Stromal cell of bone marrow (primary cell): ENCODE results near the gene PABPN1.
"Not testable (repeated sequence)": the region's sequence is repeated elsewhere in the genome, so short reads cannot be mapped to it uniquely, and the experiment has no call there.

Experiments
- DNase-seq: peaks from one replicate; pipeline ENCODE4 v3.0.0-alpha.2; 2012; ENCODE audit warnings: low read depth

Gene PABPN1, protein sequence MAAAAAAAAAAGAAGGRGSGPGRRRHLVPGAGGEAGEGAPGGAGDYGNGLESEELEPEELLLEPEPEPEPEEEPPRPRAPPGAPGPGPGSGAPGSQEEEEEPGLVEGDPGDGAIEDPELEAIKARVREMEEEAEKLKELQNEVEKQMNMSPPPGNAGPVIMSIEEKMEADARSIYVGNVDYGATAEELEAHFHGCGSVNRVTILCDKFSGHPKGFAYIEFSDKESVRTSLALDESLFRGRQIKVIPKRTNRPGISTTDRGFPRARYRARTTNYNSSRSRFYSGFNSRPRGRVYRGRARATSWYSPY

DNA sequence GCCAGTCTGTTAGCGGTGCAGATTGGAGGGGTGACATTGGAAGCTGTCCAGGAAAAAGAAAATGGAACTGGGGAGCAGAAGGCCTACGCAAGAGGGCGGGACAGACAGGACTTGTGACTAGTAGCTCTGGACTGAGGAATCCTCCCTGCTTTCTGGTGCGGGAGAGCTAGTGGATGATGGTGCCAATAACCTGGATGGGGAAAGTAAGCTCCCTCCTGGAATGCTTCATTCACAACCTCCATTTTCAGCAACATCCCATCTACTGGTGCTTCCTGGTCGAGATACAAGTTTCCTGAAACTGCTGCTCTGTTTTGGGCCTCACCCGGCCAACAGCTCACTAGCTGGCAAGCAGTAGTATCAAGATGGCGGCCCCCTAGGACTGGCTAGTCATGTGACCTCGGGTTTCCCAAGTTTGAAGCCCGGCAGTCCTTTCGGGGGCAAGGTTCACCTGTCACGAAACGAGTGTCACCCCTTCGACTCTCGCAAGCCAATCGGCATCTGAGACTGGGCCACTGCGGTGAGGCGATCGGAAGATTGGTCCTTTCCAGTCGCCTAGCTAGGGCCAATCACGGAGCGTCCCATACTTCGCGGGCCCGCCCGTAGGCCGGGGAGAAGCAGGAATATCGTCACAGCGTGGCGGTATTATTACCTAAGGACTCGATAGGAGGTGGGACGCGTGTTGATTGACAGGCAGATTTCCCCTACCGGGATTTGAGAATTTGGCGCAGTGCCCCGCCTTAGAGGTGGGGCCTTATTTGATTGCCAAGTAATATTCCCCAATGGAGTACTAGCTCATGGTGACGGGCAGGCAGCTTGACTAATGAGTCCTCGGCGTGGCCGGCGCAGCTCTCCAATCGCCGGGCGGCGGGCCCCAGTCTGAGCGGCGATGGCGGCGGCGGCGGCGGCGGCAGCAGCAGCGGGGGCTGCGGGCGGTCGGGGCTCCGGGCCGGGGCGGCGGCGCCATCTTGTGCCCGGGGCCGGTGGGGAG, at the start of gene PABPN1:
Gene PABPN1, plus strand, starts transcription at position 874 of the 988 bp plus-strand sequence. Its CDS starts 13 bp downstream, at position 887.
- DNase-seq, result peak; percentile 99

DNA sequence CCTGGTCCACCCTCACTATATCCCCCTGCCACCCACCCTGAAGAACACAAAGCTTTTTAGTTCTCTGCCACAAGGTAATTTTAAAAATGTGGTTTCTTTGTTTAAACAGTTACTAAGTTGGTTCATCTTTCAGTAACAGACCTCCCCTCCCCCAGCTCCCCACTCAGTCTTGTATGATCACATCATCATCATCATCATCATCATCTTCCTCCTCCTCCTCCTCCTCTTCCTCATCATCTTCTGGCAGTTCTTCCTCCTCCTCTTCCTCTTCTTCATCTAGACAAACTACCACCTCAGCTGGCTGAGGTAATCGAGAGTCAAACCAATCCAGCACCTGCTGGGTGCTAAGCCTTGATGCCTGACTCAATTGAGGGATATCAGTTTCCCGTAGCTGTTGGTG, 45.8 kb upstream of the PABPN1 start:
- no peak for DNase-seq

DNA sequence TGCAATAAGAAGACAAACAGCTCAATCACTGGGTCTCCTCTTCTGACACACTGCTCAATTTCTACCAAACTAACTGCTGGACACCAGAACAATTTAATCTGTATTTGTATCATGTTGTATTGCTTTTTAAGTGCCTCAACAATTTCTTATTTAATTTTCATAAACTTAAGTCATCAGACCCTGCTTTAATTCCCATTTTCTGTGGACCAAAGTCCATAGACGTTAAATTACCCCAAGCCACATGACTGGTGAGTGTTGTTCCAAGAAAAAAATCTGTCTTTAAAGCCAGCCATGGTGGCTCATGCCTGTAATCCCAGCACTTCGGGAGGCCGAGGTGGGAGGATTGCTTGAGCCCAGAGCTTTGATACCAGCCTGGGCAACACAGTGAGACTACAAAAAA, 44.1 kb upstream of the PABPN1 start:
- DNase-seq, result no peak

DNA sequence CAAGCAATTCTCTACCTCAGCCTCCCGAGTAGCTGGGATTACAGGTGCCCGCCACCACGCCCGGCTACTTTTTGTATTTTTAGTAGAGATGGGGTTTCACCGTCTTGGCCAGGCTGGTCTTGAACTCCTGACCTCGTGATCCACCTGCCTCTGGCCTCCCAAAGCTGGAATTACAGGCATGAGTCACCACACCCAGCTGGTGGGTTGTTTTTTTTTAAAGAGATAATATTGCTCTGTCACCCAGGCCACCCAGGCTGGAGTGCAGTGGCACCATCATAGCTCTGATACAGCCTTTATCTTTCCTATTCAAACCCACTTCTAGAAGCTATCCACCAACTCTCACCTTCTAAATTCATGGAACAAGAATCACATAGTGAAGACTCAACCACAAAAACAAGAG, 43.3 kb upstream of the PABPN1 start:
- DNase-seq, result not testable (repeated sequence)

DNA sequence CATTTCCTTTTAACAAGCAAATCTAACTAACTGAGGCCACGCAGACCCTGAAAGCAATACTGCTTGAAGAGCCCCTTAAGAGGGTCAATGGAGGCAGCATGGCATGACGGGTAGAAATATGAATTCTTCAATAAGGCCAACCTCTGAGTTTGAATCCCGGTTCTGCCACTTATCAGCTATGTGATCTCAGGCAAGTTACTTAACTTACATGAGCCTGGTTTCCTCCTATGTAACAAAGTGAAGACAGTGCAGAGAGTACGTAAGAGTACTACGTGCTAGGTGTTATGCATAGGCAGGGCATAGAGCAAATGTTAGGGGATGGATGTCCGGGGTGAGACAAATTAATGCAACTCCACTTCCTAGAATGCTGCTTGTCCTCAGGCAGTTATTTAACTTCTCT, 40.0 kb upstream of the PABPN1 start:
- no peak for DNase-seq

DNA sequence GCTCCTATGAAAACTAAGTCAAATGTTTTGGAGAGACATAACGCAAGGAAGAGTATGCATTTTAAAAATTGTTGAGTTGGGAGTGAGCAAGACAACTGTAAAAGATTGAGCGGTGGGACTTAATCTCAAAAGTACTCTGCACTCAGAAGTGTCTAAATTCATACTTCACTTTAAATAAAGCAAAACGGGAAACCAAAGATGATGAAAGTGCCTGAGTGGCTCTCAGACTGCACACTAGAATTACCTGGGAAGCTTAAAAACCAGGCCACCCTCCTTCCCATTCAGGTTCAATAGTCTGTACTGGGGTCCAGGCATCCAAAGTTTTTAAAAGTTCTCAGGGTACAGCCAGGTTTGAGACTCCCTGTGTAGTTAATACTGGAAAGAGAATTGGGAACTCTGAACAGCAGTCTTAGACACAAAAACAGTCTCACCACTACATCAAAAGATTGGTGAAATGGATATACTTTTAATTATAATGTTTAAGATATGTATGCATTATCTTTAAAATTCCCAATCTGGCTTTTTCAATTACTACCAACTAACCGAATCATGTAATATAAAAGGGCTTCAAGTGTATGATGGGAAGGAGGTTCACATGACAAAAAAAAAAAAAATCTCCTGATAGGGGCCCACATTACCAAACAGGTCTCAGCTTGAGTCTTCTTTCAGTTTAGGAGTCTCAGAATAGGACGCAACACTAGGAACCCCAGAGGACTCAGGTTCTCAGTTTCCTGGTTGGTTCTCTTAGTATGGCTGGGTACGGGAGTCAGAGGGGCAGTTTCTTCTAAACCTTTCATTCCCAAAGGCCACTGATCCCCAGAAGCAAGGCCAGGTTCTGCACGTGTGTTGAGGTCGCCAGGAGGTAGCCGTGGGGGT, 36.4 kb upstream of the PABPN1 start:
- peak; percentile 7 for DNase-seq

DNA sequence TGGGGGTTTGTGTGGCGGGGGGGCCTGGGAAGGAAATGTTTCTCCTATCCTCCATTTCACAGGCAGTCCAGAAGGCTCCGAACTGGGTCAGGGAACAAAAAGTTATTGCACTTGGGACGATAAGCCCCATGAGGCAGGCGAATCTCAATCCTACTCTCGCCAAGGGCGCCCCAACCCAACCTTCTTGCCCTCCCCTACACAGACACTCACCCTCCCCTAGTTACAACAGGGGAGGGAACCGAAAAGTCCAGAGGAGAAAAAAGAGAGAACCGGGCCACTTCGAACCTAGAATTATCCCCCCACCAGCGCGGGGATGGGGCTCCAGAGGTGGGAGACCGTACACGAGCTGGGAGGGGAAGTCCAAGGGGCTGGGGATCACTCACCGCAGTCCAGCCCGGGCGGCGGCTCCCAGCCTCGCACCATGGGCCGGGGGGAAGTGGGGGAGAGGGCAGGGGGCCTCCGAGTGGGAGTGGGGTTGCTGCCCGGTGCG, 35.7 kb upstream of the PABPN1 start:
- DNase-seq, result no peak

DNA sequence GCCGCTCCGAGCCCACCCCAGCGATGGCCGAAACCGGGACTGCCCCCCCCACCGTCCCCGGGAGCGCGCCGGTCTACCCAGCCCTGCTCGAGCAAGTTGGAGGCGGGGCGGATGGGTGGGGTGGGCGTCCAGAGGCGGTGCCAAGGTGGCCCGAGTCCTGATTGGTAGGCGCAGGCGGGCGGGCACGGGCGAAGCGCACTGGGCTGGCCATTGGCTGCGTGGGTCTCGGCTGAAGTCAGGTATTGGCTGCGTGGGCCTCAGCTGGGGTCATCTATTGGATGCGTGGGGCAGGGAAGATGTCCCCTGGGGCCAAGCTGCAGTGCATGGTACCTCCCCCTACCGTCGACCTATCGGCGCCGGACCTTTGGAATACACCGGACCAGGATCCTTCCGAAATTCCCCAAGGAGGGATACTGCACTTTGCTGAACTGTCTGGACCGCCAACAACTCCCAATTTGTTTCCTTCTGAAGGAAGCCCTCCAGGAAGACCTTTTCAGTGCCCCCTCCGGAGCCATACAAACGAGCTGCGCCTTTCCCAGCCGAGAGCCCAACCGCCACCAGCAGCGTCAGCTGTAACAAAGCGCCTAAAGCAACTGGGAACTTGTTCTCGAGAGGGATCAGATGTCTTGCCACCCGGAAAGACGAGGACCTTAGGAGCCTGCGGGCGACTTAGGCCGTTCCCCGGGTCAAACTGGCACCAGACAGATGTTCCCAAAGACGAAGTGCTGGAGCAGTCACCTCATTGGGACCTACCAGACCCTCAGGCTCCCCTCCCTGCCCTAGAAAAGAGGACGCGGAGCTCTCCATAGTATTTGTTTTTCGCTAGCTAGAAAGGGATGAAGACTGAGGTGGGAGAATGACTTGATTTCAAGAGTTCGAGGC, 35.0 kb upstream of the PABPN1 start, which contains the start of gene HOMEZ:
Gene HOMEZ, minus strand, starts transcription at position 113 of the 882 bp plus-strand sequence. CDS start 180 bp downstream, outside the sequence.
- DNase-seq, result peak; percentile 97

DNA sequence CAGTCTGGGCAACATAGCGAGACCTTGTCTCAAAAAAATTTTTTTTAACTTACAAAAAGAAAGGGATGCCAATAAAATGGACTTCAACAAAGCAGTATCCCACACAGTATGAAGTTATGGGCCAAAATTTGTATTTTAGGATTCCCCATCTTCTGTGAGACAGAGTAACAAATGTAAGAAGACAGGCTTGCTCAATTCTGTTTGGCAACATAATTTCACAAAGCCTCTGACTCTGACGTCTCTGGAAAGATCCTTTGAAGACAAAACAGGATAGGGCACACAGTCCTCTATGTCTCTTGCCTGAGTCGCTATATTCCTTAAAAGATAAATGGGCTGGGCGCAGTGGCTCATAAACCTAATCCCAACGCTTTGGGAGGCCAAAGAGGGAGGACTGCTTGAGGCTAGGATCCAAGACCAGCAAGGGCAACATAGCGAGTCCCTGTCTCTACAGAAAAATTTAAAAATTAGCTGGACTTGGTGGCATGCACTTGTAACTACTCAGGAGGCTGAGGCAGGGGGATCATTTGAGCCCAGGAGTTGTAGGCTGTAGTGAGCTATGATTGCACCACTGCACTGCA, 34.3 kb upstream of the PABPN1 start:
- DNase-seq, result no peak

DNA sequence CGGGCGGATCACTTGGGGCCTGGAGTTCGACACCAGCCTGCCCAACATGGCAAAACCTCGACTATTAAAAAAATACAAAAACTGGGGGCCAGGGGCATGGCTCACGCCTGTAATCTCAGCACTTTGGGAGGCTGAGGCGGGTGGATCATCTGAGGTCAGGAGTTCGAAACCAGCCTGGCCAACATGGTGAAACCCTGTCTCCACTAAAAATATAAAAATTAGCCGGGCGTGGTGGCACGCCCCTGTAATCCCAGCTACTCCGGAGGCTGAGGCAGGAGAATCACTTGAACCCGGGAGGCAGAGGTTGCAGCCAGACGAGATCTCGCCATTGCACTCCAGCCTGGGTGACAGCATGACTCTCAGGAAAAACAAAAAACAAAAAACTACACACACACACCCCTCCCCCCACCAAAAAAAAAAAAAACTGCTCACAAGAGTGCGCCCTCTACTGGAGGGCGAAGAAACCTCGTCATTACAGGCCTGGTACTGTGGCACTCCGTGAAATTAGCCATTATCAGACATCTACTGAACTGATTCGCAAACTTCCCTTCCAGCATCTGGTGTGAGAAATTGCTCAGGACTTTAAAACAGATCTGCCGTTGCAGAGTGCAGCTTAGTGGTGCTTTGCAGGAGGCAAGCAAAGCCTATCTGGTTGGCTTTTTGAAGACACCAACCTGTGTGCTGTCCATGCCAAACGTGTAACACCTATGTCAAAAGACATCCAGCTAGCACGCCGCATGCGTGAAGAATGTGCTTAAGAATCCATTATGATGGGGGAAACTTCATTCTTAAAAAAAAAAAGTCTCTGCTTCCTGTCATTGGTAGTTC, 26.3 kb upstream of the PABPN1 start:
- peak; percentile 38 for DNase-seq

DNA sequence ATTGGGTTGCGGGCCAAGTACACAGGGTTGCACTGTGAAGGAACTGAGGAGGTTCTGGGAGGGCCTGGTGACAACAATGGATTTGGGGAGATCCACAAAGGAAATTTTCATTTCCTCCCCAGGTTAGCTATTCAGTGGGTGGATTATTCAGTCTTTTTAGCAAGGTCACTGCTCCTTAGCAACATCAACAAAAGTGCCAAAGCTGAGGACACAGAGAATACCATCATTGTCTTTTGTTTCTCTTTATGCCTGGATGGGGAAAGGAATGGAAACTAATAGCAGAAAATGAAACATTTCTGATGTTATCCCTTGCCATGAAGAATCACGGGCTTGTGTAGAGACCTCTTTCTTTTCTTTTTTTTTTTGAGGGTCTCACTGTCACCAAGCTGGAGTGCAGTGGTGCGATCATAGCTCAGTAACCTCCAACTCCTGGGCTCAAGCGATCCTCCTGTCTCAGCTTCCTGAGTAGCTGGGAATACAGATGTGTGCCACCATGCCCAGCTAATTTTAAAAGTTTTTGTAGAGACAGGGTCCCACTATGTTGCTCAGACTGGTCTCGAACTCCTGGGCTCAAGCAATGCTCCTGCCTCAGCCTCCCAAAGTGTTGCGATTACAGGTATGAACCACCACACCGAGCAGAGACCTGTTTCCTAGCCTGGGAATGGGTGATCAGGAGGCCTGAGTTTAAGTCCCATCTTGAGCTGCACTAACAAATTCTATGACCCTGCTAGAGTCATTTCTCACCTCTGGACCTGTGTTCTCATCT, 25.1 kb upstream of the PABPN1 start:
- DNase-seq, result no peak

DNA sequence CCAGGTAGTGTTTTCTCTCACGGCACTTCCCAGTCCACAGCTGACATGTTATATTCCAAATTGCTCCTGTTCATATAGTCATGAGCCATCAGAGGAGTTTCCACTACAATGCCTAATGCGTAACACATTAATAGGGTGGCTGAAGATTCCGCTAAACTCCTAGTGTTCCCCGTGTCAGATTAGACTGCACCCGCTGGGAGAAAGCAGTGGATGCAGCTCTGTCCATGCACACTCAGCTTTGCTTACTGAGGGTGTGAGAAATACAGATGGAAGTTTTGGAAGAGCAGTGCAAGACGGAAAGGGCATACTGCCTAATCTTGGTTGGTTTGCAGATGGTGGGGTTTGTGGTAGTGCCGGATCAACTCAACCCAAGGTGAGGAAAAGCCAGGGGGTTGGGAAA, 24.2 kb upstream of the PABPN1 start:
- no peak for DNase-seq

DNA sequence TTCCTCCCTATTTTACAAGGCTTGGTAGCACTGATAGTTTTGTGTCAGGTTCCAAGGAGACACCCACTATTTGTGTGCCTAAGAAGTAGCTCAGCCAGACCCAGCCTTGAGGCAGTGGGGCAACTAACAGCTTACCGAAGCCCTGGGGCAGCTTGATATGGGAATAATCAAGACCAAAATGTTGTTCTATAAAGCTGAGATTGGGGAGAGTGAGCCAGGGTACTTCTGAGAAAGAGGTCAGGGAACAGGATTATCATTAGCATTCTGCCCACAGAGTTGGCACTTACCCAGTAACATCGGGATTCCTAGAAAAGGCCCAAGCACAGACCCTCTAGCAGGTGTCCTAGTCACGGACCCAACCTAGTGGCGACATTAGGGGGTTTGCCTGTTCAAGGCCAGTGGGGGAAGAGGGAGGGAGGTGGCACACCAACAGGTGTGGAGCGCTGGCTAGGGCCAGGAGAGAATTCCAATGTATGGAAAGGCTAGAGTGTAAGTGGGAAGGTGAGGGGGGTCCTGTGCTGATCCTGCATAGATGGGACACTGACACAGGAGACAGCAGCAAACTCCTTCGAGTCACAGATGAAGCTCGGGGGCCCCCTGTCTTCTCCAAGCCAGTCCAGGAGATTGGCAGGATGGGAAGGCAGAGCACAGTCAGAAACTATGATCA, 23.5 kb upstream of the PABPN1 start:
- no peak for DNase-seq

DNA sequence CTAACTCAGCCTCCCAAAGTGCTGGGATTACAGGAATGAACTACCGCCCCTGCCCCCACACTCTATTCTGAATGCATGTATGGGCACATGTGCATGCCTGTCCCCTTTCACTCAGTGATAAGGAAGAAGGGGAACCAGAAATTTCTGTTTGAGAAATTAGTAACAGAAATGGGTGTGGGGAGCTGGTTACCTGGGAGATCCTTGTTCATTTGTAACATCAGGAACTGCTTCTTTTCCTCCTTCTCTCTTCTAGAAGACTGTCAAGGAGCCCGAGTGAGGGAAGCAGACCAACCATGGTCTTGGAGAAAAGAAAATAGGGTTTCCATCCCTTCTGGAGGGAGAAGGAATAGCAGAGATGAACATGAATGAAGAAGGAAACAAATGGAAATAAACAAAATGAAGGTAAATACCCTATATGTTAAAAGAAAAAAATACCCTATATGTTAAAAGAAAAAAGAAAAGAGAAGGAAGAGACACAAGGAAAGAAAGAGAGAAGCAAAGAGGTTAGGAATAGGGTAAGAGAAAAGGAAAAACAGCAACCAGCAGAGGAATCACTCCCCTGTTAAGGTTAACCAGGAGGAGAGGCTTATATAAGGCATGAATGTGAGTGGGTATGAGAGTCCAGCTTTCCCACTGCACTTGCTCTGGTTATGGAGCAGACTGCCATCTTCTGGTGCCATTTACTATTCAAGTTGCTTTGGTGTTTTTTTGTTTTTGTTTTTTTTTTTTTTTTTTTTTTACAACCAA, 21.9 kb upstream of the PABPN1 start:
- DNase-seq, result peak; percentile 63

DNA sequence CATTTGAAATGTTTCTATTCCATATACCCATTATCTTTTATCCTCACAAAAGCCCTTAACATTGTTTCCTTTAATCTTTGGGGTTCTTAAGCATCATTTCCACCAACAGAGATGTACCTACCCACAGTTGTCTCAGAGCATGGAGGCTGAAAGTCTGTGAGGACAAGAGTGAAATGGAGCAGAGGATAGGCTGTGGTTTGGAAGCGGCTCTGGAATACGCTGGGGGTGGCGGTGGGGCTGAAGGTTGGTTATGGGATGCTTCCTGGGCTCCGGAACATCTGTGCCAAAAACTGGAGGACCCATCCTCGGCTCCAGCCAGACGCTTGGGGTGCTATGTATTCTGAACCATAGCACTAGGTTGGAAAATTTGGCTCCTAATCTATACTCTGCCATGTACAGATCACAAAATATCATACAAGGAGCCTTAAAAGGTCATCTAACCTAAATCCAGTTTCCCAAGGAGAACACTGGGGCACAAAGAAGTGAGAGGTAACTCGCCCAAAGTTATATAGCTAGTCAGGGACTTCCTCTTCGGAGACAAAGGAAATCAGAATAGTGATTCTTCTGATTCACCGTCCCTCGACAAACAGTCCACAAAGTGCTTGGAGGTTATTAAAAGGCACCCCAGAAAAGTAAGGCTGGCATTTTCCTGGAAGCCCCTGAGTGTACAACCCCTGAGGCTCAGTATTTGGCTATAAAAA, 21.1 kb upstream of the PABPN1 start:
- DNase-seq, result no peak

DNA sequence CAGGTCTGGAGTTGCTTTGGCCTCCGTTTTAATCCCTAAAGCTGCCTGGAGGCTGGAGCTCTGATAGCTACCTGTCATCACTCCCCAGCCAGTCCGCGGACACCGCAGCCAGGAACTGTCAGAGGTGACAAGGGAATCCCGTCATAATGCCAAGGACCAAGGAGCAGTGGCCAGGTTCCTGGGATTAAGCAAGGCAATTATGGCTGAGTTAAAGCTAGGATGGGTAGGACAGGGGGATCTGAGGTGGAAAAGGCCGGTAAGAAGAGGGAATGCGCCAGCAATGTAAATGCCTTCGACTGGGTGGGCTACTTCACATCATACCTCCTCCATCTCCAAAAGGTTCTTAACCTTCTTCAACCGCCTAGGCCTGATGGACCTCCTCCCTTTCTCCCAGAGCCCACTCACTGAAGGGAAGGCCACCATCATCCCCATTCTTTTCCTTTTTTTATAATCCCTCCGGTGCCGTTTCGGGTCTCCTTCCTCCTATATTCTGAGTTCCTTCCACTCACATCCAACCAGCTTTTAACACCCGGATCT, 20.5 kb upstream of the PABPN1 start:
- no peak for DNase-seq
